ENCODE measurements around the gene HEXA.
"Not testable (repeated sequence)": the region's sequence is repeated elsewhere in the genome, so short reads cannot be mapped to it uniquely, and the experiment has no call there.

The HEXA gene

GRCh38 chr15:72375846-72376581 is at the start of gene HEXA:
TSS of gene HEXA (minus strand) at chr15:72376014. CDS start at chr15:72375972, 42 bp downstream.
- peak; percentile 85 to 98 (median 95) for DNase-seq
- intact Hi-C loops (cut with DNase I): loop anchor here (10.0 kb wide), 1 partner anchor 61 kb away; no protein-coding TSS in a partner anchor

- intact Hi-C loops (cut with DNase I): no loop called here
- DNase-seq: no peak
These were observed 47.4 kb upstream of the HEXA start for GRCh38 chr15:72423256-72423655.

- DNase-seq: no peak
- intact Hi-C loops (cut with DNase I): no loop called here
These were observed 45.7 kb upstream of the HEXA start for GRCh38 chr15:72421484-72421883.

- intact Hi-C loops (cut with DNase I): no loop called here
- no peak for DNase-seq
These were observed 44.8 kb upstream of the HEXA start for GRCh38 chr15:72420576-72420975.

GRCh38 chr15:72419768-72420167 is 44.0 kb upstream of the HEXA start:
- intact Hi-C loops (cut with DNase I); DNase-seq: not testable (repeated sequence)

GRCh38 chr15:72415304-72415703 is 39.5 kb upstream of the HEXA start:
- intact Hi-C loops (cut with DNase I): no loop called here
- no peak for DNase-seq

- DNase-seq; intact Hi-C loops (cut with DNase I): not testable (repeated sequence)
These were observed 37.5 kb upstream of the HEXA start for GRCh38 chr15:72413337-72413736.

- intact Hi-C loops (cut with DNase I): no loop called here
- no peak for DNase-seq
These were observed 35.7 kb upstream of the HEXA start for GRCh38 chr15:72411544-72411943.

- DNase-seq: no peak
- intact Hi-C loops (cut with DNase I): no loop called here
These were observed 35.3 kb upstream of the HEXA start for GRCh38 chr15:72411111-72411510.

GRCh38 chr15:72406936-72407335 is 31.1 kb upstream of the HEXA start:
- intact Hi-C loops (cut with DNase I): no loop called here
- no peak for DNase-seq

- DNase-seq: no peak
- intact Hi-C loops (cut with DNase I): no loop called here
These were observed 29.0 kb upstream of the HEXA start for GRCh38 chr15:72404841-72405240.

GRCh38 chr15:72404356-72404755 is 28.5 kb upstream of the HEXA start:
- no peak for DNase-seq
- intact Hi-C loops (cut with DNase I): no loop called here

- intact Hi-C loops (cut with DNase I): no loop called here
- no peak for DNase-seq
These were observed 26.9 kb upstream of the HEXA start for GRCh38 chr15:72402726-72403125.

- DNase-seq: no peak
- intact Hi-C loops (cut with DNase I): no loop called here
These were observed 22.8 kb upstream of the HEXA start for GRCh38 chr15:72398648-72399047.

- intact Hi-C loops (cut with DNase I): no loop called here
- no peak for DNase-seq
These were observed 22.2 kb upstream of the HEXA start, which contains the start of gene TMEM202 for GRCh38 chr15:72397796-72398588. TSS of gene TMEM202 (plus strand) at chr15:72398305. CDS start at chr15:72398327, 22 bp downstream.

GRCh38 chr15:72396331-72396730 is 20.5 kb upstream of the HEXA start:
- DNase-seq; intact Hi-C loops (cut with DNase I): not testable (repeated sequence)

GRCh38 chr15:72389231-72389630 is 13.4 kb upstream of the HEXA start:
- intact Hi-C loops (cut with DNase I): no loop called here
- DNase-seq: no peak

GRCh38 chr15:72387741-72388140 is 11.9 kb upstream of the HEXA start:
- no peak for DNase-seq
- intact Hi-C loops (cut with DNase I): no loop called here

- intact Hi-C loops (cut with DNase I): no loop called here
- no peak for DNase-seq
These were observed 6.3 kb upstream of the HEXA start for GRCh38 chr15:72382146-72382545.

GRCh38 chr15:72380743-72381142 is 4.9 kb upstream of the HEXA start:
- no peak for DNase-seq
- intact Hi-C loops (cut with DNase I): no loop called here
